Activated CD4-positive, alpha-beta T cell treated with anti-CD3 and anti-CD28 coated beads, Interleukin-2, amount 10 ng/mL, durations not matched to agents 24 days and 14 days (primary cell): ENCODE measurements around the gene JMJD1C. TPM values are rescaled to one million over a fixed set of nuclear protein-coding genes. Genes with fewer than 3 reads are reported as not detected.
"Not testable (repeated sequence)": the region's sequence is repeated elsewhere in the genome, so short reads cannot be mapped to it uniquely, and the experiment has no call there.

Source experiments
- DNase-seq: peaks from one replicate; pipeline ENCODE4 v3.0.0; 2022
- H3K27ac Mint-ChIP-seq: one replicate; pipeline ENCODE4 v1.8.0; 2022; ENCODE audit warnings: mild to moderate bottlenecking, mixed read lengths
- H3K27me3 Mint-ChIP-seq: one replicate; pipeline ENCODE4 v1.8.0; 2022; ENCODE audit warnings: mixed read lengths
- H3K36me3 Mint-ChIP-seq: one replicate; pipeline ENCODE4 v1.8.0; 2022; ENCODE audit warnings: low read depth, mild to moderate bottlenecking, mixed read lengths
- H3K4me1 Mint-ChIP-seq: one replicate; pipeline ENCODE4 v1.8.0; 2021; ENCODE audit warnings: mixed read lengths
- H3K4me3 Mint-ChIP-seq: one replicate; pipeline ENCODE4 v1.8.0; 2022; ENCODE audit warnings: mild to moderate bottlenecking, moderate library complexity, mixed read lengths
- H3K9me3 Mint-ChIP-seq: one replicate; pipeline ENCODE4 v1.8.0; 2021; ENCODE audit warnings: mixed read lengths
- intact Hi-C: fragments of 100-400 bp; cut with micrococcal nuclease; formaldehyde crosslinking; loops from one replicate; pipeline ENCODE4 v1.15.1; 2023
- total RNA-seq: library from RNA; stranded (reverse); gene quantifications from 2 replicates; pipeline ENCODE4 v1.2.3, GENCODE V29; 2022

The JMJD1C gene
- total RNA-seq, result 41.7 and 42.0 TPM in 2 replicates

- Mint-ChIP-seq H3K36me3 (no peaks in the 10 kb centered on the region), H3K27ac (peak within 1 kb of the TSS; percentile 67), H3K4me3 (peak within 1 kb of the TSS; percentile 93), H3K9me3 (no peaks in the 10 kb centered on the region), H3K27me3 (peaks cover 24% of the 10 kb centered on the region), H3K4me1 (peaks cover 17% of the 10 kb centered on the region)
- peak; percentile 88 for DNase-seq
- intact Hi-C loops, result loop anchor here (1.0 to 5.0 kb wide), 7 partner anchors 12 to 293 kb away; no protein-coding TSS in a partner anchor
Measured at GRCh38 chr10:63465293-63466143, at the start of gene JMJD1C. TSS of gene JMJD1C (minus strand) at chr10:63465977. CDS start at chr10:63465662, 315 bp downstream.

- no peaks in the 10 kb centered on the region for H3K27me3 Mint-ChIP-seq
- H3K27ac Mint-ChIP-seq, result peak overlapping the region; percentile 85
- peak overlapping the region; percentile 48 for H3K4me3 Mint-ChIP-seq
- H3K4me1 Mint-ChIP-seq, result peaks cover 48% of the 10 kb centered on the region
- intact Hi-C loops, result loop anchor here (2.0 kb wide), 1 partner anchor 196 kb away; no protein-coding TSS in a partner anchor
- H3K9me3 Mint-ChIP-seq, result peaks cover 10% of the 10 kb centered on the region
- peak; percentile 74 for DNase-seq
- peaks cover 27% of the 10 kb centered on the region for H3K36me3 Mint-ChIP-seq
Measured at GRCh38 chr10:63515002-63515763, 49.4 kb upstream of the JMJD1C start.

- Mint-ChIP-seq H3K36me3 (peaks cover 15% of the 10 kb centered on the region), H3K27ac (no peak overlapping the region), H3K4me1 (peaks cover 12% of the 10 kb centered on the region), H3K4me3 (no peak overlapping the region), H3K9me3 (no peaks in the 10 kb centered on the region), H3K27me3 (no peaks in the 10 kb centered on the region)
- intact Hi-C loops, result no loop called here
- DNase-seq, result no peak
Measured at GRCh38 chr10:63506554-63506953, 40.8 kb upstream of the JMJD1C start.

- Mint-ChIP-seq H3K36me3 (peaks cover 16% of the 10 kb centered on the region), H3K4me1 (peaks cover 11% of the 10 kb centered on the region)
Measured at GRCh38 chr10:63505562-63505961, 39.8 kb upstream of the JMJD1C start.

DNA sequence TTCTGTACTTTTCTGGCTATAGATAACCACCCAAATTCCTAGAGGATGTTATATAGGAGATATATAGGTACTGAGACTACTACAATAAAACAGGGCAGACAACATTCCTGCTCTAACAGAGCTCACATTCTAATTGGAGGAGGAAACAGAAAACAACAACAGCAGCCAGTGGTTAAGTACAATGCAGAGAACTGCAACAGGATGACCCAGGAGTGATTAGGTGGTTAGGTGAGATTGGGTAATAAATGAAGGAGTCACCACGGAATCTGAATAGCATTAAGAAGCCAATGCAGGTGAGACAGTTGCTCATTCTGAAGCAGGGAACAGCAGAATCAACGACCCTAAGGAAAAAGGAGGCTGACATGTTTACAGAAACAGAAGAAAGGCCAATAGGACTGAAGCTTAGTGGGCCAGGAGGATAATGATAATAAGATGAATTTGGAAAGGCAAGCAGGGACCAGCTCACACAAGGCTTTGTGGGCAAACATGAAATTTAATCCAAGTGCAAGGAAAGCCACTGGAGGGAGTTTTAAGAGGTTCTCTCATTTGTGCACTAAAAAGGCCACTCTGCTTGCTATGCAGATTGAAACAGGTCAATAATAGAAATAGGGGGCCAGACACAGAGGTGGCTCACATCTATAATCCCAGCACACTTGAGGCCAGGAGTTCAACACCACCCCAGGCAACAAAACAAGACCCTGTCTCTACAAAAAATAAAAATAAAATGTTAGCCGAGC, 38.5 kb upstream of the JMJD1C start:
- H3K27me3 Mint-ChIP-seq, result no peaks in the 10 kb centered on the region
- no peak overlapping the region for H3K4me3 Mint-ChIP-seq
- peaks cover 9% of the 10 kb centered on the region for H3K4me1 Mint-ChIP-seq
- peaks cover 15% of the 10 kb centered on the region for H3K36me3 Mint-ChIP-seq
- no peak for DNase-seq
- no peak overlapping the region for H3K27ac Mint-ChIP-seq
- intact Hi-C loops, result no loop called here
- H3K9me3 Mint-ChIP-seq, result no peaks in the 10 kb centered on the region

More at GRCh38 chr10:63505562-63505961, 39.8 kb upstream of the JMJD1C start:
- no peaks in the 10 kb centered on the region for H3K9me3 Mint-ChIP-seq
- intact Hi-C loops, result no loop called here
- DNase-seq, result no peak
- H3K27ac Mint-ChIP-seq, result no peak overlapping the region
- H3K4me3 Mint-ChIP-seq, result no peak overlapping the region
- H3K27me3 Mint-ChIP-seq, result no peaks in the 10 kb centered on the region

DNA sequence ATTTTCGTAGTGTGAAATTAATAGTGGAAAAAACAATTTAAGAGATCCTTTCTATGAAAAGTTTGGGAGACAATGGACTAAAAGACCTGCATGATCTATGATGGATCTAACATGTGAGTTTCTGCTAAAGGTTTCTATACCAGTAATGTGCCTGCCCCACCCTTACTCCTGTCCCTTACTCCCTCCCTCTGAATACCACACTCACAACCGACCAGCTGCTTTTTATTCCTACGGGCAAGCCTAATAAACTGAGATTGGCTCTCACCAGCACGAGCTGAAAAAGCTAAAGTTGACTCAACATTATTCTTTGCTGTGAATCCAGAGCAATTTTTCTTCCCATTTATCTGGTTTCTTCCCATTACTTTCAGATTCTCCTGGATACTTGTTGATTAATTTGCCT, 37.6 kb upstream of the JMJD1C start:
- no peak for DNase-seq

DNA sequence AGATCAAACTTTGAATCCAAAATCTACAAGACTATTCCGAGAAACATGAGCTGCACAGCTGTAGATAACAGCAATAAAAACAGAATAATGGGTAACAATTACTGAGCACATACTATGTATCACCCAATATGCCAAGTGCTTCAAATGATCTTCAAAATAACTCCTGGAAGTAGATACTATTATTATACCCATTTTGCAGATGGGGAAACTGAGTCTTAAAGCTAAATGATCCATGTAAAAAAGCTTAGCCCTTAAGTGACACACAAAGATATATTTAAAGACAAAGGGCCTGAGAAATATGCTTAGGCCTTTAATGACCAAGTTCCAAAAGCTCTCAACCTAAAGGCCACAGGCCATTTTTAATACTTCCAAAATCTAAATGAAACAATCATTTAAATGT, 37.1 kb upstream of the JMJD1C start:
- Mint-ChIP-seq H3K4me3 (no peak overlapping the region), H3K9me3 (no peaks in the 10 kb centered on the region), H3K4me1 (peaks cover 8% of the 10 kb centered on the region), H3K27me3 (no peaks in the 10 kb centered on the region), H3K27ac (no peak overlapping the region), H3K36me3 (peaks cover 7% of the 10 kb centered on the region)
- DNase-seq, result no peak
- intact Hi-C loops, result no loop called here

More for the DNA sequence above, 37.6 kb upstream of the JMJD1C start:
- peaks cover 10% of the 10 kb centered on the region for H3K36me3 Mint-ChIP-seq
- H3K9me3 Mint-ChIP-seq, result no peaks in the 10 kb centered on the region
- intact Hi-C loops, result no loop called here
- H3K27me3 Mint-ChIP-seq, result no peaks in the 10 kb centered on the region
- H3K4me3 Mint-ChIP-seq, result no peak overlapping the region
- no peak overlapping the region for H3K27ac Mint-ChIP-seq
- peaks cover 8% of the 10 kb centered on the region for H3K4me1 Mint-ChIP-seq

- DNase-seq, result no peak
- Mint-ChIP-seq H3K4me3 (no peak overlapping the region), H3K27ac (no peak overlapping the region), H3K4me1 (peaks cover 8% of the 10 kb centered on the region), H3K9me3 (no peaks in the 10 kb centered on the region), H3K27me3 (no peaks in the 10 kb centered on the region), H3K36me3 (peaks cover 7% of the 10 kb centered on the region)
- intact Hi-C loops, result no loop called here
Measured at GRCh38 chr10:63501954-63502353, 36.2 kb upstream of the JMJD1C start.

GRCh38 chr10:63500551-63500950, 34.8 kb upstream of the JMJD1C start:
- intact Hi-C loops, H3K4me1 Mint-ChIP-seq, H3K27me3 Mint-ChIP-seq, H3K4me3 Mint-ChIP-seq, H3K27ac Mint-ChIP-seq, DNase-seq, H3K9me3 Mint-ChIP-seq: not testable (repeated sequence)
- peaks cover 12% of the 10 kb centered on the region for H3K36me3 Mint-ChIP-seq

GRCh38 chr10:63498665-63499064, 32.9 kb upstream of the JMJD1C start:
- Mint-ChIP-seq H3K27ac (no peak overlapping the region), H3K9me3 (no peaks in the 10 kb centered on the region), H3K4me1 (peaks cover 4% of the 10 kb centered on the region), H3K4me3 (no peak overlapping the region), H3K27me3 (no peaks in the 10 kb centered on the region), H3K36me3 (peaks cover 15% of the 10 kb centered on the region)
- intact Hi-C loops, result no loop called here
- DNase-seq, result no peak

DNA sequence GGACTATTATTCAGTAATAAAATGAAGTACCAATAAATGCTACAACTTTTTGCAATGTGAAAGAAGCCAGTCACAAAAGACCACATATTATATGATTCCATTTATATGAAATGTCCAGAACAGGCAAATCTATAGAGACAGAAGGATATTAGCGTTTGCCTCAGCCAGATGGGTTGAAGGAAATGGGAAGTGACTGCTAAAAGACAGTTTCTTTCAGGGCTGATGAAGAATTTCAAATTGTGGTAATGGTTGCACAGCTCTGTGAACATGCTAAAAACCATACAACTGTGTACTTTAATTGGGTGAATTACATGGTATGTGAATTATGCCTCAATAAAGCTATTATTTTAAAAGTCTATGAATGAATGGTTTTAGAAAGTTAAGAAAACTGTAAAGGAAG, 31.5 kb upstream of the JMJD1C start:
- no peaks in the 10 kb centered on the region for H3K9me3 Mint-ChIP-seq
- H3K27me3 Mint-ChIP-seq, result no peaks in the 10 kb centered on the region
- no peak for DNase-seq
- no peak overlapping the region for H3K27ac Mint-ChIP-seq
- intact Hi-C loops, result no loop called here
- H3K36me3 Mint-ChIP-seq, result peaks cover 17% of the 10 kb centered on the region
- peaks cover 5% of the 10 kb centered on the region for H3K4me1 Mint-ChIP-seq
- no peak overlapping the region for H3K4me3 Mint-ChIP-seq

- Mint-ChIP-seq H3K4me1 (peaks cover 5% of the 10 kb centered on the region), H3K27me3 (no peaks in the 10 kb centered on the region), H3K9me3 (no peaks in the 10 kb centered on the region), H3K4me3 (no peak overlapping the region), H3K36me3 (peaks cover 15% of the 10 kb centered on the region), H3K27ac (no peak overlapping the region)
- intact Hi-C loops, result no loop called here
- no peak for DNase-seq
Measured at GRCh38 chr10:63496561-63496960, 30.8 kb upstream of the JMJD1C start.

- Mint-ChIP-seq H3K9me3 (no peaks in the 10 kb centered on the region), H3K27ac (no peak overlapping the region), H3K4me1 (peaks cover 5% of the 10 kb centered on the region), H3K4me3 (no peak overlapping the region), H3K36me3 (peaks cover 12% of the 10 kb centered on the region), H3K27me3 (no peaks in the 10 kb centered on the region)
- DNase-seq, result no peak
- intact Hi-C loops, result no loop called here
Measured at GRCh38 chr10:63494951-63495350, 29.2 kb upstream of the JMJD1C start.
